Heart right ventricle (tissue), 16 donors: Measurements from ENCODE around the gene TMEM200A. TPM values are rescaled to one million over a fixed set of nuclear protein-coding genes. Genes with fewer than 3 reads are reported as not detected.

Source experiments
- ATAC-seq, 8 donors: fragments of 200-7000 bp; cut with Tn5 transposase; one replicate each; pipeline ENCODE4 v1.9.1; 2020; ENCODE audit warnings: mild to moderate bottlenecking in 8 of 8, moderate library complexity in 8 of 8, moderate number of reproducible peaks in 1 of 8
- DNase-seq, 2 donors: peaks; one replicate each; pipeline ENCODE4 v3.0.0-alpha.2; 2020
- H3K27ac ChIP-seq, 10 donors: fragments of 200-600 bp; sonication (generic) in 2 of 10; one replicate each; pipeline versions ENCODE4 v1.5.0 to v1.8.0; 2020 to 2022; ENCODE audit warnings: mild to moderate bottlenecking in 3 of 10
- H3K27me3 ChIP-seq, 7 donors: fragments of 200-600 bp; one replicate each; pipeline ENCODE4 v1.8.0; 2021 to 2022; ENCODE audit warnings: mild to moderate bottlenecking in 2 of 7
- H3K36me3 ChIP-seq, 9 donors: fragments of 200-600 bp; sonication (generic) in 1 of 9; one replicate each; pipeline versions ENCODE4 v1.5.0 to v1.8.0; 2020 to 2022; ENCODE audit warnings: mild to moderate bottlenecking in 2 of 9
- H3K4me1 ChIP-seq, 9 donors: fragments of 200-600 bp; sonication (generic) in 1 of 9; one replicate each; pipeline versions ENCODE4 v1.5.0 to v1.8.0; 2020 to 2022; ENCODE audit warnings: mild to moderate bottlenecking in 4 of 9
- H3K4me3 ChIP-seq, 10 donors: fragments of 200-600 bp; sonication (generic) in 2 of 10; one replicate each; pipeline versions ENCODE4 v1.5.0 to v1.8.0; 2020 to 2022; ENCODE audit warnings: mild to moderate bottlenecking in 7 of 10, moderate library complexity in 2 of 10
- H3K9me3 ChIP-seq, 11 donors: fragments of 200-600 bp in 10 of 11; sonication (generic) in 2 of 11; one replicate each; pipeline versions ENCODE4 v1.5.0 to v1.8.0; 2013 to 2022; ENCODE audit warnings: mild to moderate bottlenecking in 2 of 11, control low read depth in 1 of 11, moderate library complexity in 1 of 11
- WGBS, 2 donors: extraction: QIAGEN DNeasy Blood & Tissue Kit; methylation state at CpG; one replicate each; pipeline ENCODE4 v1.1.7; 2013; ENCODE audit warnings: inconsistent platforms in 1 of 2; 5-methylcytosine and 5-hydroxymethylcytosine counted together
- intact Hi-C, 10 donors: fragments of 100-400 bp; cut with DNase I; formaldehyde crosslinking; loops; one replicate each; pipeline versions ENCODE4 v1.11.1 to v1.14.2; 2022
- polyA plus RNA-seq, 2 donors: library from polyadenylated mRNA; stranded (reverse); fragments of 200-250 nt; gene quantifications; one replicate each; pipeline ENCODE4 v1.2.3, GENCODE V29; 2013
- total RNA-seq, 10 donors: library from RNA; stranded (reverse); fragmentation: NEBNext Ultra II Directional in 3 of 10; extraction: Animal tissue kit (Norgen Biotek cat#: 25700) in 3 of 10; gene quantifications; one replicate each; pipeline versions ENCODE4 v1.2.1 to v1.2.4, GENCODE V29; 2021 to 2023
- TF ChIP-seq, protein P1 (sequence below), 9 donors: fragments of 200-600 bp; sonication (generic) in 2 of 9; IDR thresholded peaks; one replicate each; pipeline versions ENCODE4 v1.5.0 to v1.8.0; 2021 to 2022; ENCODE audit warnings: antibody characterized with exemption in 9 of 9, mild to moderate bottlenecking in 5 of 9, moderate library complexity in 1 of 9
- donor health status: Arrhythmogenic right ventricular cardiomyopathy.
- donor health status: ischemic (EF 13 %, LVEDD 7.1; RV severe dilation, severe dysfunction).
- donor health status: healthy with polysubstance abuse.
- donor health status: DM: no; HTN: yes; CAD: no.
- donor health status: DM: no; HTN: no; CAD: no.
- donor health status: ischemic (EF 25% LVEDD 6.9; RV normal size, moderate dysfunction).
- donor health status: ischemic (EF 25% LVEDD 5.7; RV mildly dilated, moderate dysfunction).
- donor health status: healthy.
- donor health status: DM: yes; HTN: yes; CAD: no.
- donor health status: Ischemic cardiomyopathy.
- donor health status: ischemic (EF 35%, LVEDD 5.7; RV mildly dilated, moderate dysfunction).
- donor health status: nonischemic (EF 11% LVEDD 7.7; RV severe dilation, severe dysfunction).
- donor health status: DM: yes; HTN: yes; CAD: no.
- donor health status: PGD.
- donor health status: ischemic (EF 29% LVEDD 5.4; RV normal size, mild dysfunction).
- donor health status: nonischemic (EF 23%, LVEDD 6.1; RV moderate dilation, normal function).

The TMEM200A gene
- total and polyA plus RNA-seq, 12 donors = 0.07 to 0.39 (median 0.18) TPM; not detected in 4

DNA sequence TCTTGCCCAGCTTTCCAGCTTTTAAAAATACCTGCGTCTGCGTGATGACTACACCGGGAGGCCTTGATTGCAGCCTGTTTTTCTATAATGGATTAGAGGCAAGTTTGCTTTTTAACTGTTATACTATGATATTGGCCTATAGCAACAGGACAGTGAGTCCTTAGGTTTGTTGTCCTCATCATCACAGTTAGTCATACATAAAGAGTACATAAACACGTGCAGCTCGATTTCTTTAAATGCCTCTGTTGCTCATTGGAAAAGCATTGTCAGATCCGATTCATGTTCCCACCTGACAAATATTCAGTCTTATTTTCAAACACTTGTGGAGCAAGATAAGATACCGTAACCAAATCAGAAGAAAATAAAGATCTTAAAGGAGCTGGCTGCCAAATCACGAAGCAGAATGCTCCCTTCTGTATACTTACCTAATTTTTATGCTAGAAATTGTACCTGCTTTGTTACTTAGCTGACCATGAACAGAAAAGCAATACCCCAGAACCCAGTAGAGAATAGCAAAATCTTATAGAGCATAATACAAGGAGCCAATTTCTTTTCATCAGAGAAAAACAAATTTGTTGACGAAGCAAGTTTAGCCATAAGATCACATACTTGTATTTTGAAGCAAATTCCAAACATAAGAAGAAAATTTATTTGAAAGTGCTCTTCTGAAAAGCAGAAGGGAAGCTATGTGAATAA is 100.4 kb downstream of the TMEM200A start:
- WGBS, 2 donors = 71 to 83% methylated on average over 9 of the region's 9 CpGs
- TF ChIP-seq, protein P1, sequence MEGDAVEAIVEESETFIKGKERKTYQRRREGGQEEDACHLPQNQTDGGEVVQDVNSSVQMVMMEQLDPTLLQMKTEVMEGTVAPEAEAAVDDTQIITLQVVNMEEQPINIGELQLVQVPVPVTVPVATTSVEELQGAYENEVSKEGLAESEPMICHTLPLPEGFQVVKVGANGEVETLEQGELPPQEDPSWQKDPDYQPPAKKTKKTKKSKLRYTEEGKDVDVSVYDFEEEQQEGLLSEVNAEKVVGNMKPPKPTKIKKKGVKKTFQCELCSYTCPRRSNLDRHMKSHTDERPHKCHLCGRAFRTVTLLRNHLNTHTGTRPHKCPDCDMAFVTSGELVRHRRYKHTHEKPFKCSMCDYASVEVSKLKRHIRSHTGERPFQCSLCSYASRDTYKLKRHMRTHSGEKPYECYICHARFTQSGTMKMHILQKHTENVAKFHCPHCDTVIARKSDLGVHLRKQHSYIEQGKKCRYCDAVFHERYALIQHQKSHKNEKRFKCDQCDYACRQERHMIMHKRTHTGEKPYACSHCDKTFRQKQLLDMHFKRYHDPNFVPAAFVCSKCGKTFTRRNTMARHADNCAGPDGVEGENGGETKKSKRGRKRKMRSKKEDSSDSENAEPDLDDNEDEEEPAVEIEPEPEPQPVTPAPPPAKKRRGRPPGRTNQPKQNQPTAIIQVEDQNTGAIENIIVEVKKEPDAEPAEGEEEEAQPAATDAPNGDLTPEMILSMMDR (IDR thresholded peaks at IDR 0.05) = no peak
- intact Hi-C loops = no loop called here
- Histone ChIP-seq H3K4me3 (no peak overlapping the region), H3K27me3 (no peaks in the 10 kb centered on the region), H3K4me1 (no peaks in the 10 kb centered on the region), H3K9me3 (no peaks in the 10 kb centered on the region), H3K36me3 (no peaks in the 10 kb centered on the region), H3K27ac (no peak overlapping the region)
- no peak for ATAC-seq
- no peak for DNase-seq

DNA sequence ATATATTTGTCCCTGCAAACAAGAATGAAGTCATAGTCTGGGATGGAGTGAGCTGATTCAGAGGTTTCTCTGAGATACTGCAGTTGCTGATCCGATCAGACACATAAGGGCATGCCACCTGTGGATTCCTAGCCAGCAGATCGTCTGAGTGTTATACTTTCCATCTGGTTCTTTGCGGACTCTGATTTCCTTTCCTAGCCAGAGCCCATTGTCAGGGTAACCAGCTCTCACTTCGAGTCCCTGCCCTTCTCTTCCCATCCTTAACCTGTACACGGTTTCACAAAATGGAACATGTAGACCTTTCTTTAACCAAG is 100.9 kb downstream of the TMEM200A start:
- WGBS, 2 donors = 58 to 59% methylated on average over 5 of the region's 5 CpGs
- no peaks in the 10 kb centered on the region for H3K36me3 ChIP-seq
- no peak overlapping the region for H3K4me3 ChIP-seq
- no peaks in the 10 kb centered on the region for H3K9me3 ChIP-seq
- H3K27me3 ChIP-seq = no peaks in the 10 kb centered on the region
- no peak overlapping the region for H3K27ac ChIP-seq
- ATAC-seq (no peak), DNase-seq (no peak)
- no peaks in the 10 kb centered on the region for H3K4me1 ChIP-seq
- intact Hi-C loops = no loop called here
- TF ChIP-seq, protein P1 (IDR thresholded peaks at IDR 0.05) = no peak

DNA sequence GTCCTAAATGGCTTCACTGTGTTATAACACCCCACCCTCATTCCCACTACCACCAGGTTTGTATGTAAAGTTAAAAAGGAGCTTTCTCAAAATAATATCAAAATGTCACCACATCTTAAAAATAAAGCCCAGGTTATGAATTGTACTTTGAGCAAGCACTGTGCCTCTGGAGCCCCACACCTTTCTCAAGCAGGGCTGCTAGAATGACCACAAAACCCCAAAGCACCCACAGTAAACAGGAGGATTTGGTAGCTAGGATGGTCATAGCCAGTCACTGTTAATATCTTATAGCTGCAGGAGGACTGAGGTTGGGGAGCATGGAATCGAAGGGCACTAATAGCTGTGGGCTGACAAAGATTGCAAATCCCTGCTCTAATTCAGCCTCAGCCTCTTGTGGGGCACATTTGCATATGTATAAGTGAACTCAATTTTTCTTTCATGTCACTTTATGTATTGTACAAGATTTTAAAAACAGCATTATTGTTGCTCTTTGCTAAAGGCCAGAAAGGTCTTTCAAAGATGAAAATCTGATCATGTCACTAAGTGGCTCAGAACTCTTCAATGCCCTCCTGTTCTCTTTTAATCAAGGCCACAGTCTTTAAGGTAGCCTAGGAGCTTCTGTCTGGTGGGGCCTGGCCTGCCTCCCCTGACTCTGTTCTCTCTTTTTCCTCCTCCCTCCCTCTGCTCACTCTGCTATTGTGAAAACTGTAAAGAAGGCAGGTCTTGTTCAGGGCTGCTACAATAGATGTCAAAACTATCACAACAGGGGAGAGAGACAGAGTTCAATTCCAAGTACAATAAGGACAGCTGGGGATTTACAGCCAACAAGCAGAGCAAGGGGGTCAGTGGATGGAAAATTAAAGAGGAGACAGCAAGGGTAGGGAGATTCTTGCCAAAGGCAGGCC is 101.6 kb downstream of the TMEM200A start:
- H3K27me3 ChIP-seq = no peaks in the 10 kb centered on the region
- 72 to 73% methylated on average over 1 of the region's 1 CpG for WGBS, 2 donors
- peaks cover 0 to 3% (median 0%) of the 10 kb centered on the region in 11 donors for H3K9me3 ChIP-seq
- TF ChIP-seq, protein P1 (IDR thresholded peaks at IDR 0.05) = no peak
- no peak overlapping the region for H3K27ac ChIP-seq
- ATAC-seq = no peak
- H3K4me3 ChIP-seq = no peak overlapping the region
- no peaks in the 10 kb centered on the region for H3K4me1 ChIP-seq
- intact Hi-C loops = no loop called here
- H3K36me3 ChIP-seq = no peaks in the 10 kb centered on the region
- no peak for DNase-seq

DNA sequence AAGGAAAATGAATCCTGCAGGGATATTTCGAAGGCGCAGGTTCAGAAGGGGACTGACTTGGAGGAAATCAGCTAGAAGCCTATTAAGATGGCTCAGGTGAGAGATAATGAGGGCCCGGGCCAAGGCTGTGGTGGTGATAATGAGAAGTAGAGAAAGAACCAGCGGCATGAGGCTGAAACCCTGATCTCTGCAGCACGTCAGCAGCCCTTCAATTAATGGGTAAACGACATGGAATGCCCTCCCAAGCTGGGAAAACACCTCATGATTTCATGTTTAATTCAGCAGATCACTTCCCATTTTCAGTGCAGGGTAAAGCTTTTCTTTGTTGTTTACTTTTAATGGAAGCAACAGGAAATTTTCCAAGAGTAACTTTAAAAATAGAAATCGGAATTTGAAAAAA is 104.9 kb downstream of the TMEM200A start:
- ATAC-seq (no peak), DNase-seq (no peak)
- intact Hi-C loops = no loop called here
- Histone ChIP-seq H3K9me3 (peaks cover 0 to 13% (median 0%) of the 10 kb centered on the region in 11 donors), H3K27me3 (no peaks in the 10 kb centered on the region), H3K27ac (no peak overlapping the region), H3K36me3 (no peaks in the 10 kb centered on the region), H3K4me3 (no peak overlapping the region), H3K4me1 (no peaks in the 10 kb centered on the region)
- TF ChIP-seq, protein P1 (IDR thresholded peaks at IDR 0.05) = no peak
- 52 to 53% methylated on average over 7 of the region's 7 CpGs for whole genome bisulfite sequencing, 2 donors
